Activated CD4-positive, alpha-beta memory T cell treated with anti-CD3 and anti-CD28 coated beads for 36 hours (primary cell): ENCODE data around the gene MYEF2. TPM values are rescaled to one million over a fixed set of nuclear protein-coding genes. Genes with fewer than 3 reads are reported as not detected.

Experiments used
- CTCF ChIA-PET: fragments of 350-600 bp; sonication (Branson Sonifier 250); formaldehyde crosslinking; loops from one replicate; lab custom pipeline; 2021; ENCODE audit warnings: antibody characterized with exemption, inconsistent platforms; lab: Charles Lee
- POLR2A ChIA-PET: fragments of 350-600 bp; sonication (Branson Sonifier 250); formaldehyde crosslinking; loops from one replicate; lab custom pipeline; 2021; ENCODE audit warnings: antibody characterized with exemption; lab: Charles Lee
- DNase-seq: peaks from one replicate; pipeline ENCODE4 v3.0.0-alpha.2; 2020
- H3K27ac Mint-ChIP-seq: one replicate; pipeline ENCODE4 v1.8.0; 2021; ENCODE audit warnings: mixed read lengths
- H3K27me3 Mint-ChIP-seq: one replicate; pipeline ENCODE4 v1.8.0; 2021; ENCODE audit warnings: mixed read lengths
- H3K36me3 Mint-ChIP-seq: one replicate; pipeline ENCODE4 v1.8.0; 2021; ENCODE audit warnings: mixed read lengths
- H3K4me1 Mint-ChIP-seq: one replicate; pipeline ENCODE4 v1.8.0; 2021; ENCODE audit warnings: low read depth, mixed read lengths
- H3K4me3 Mint-ChIP-seq: one replicate; pipeline ENCODE4 v1.8.0; 2021; ENCODE audit warnings: mild to moderate bottlenecking, mixed read lengths
- H3K9me3 Mint-ChIP-seq: one replicate; pipeline ENCODE4 v1.8.0; 2021; ENCODE audit warnings: mixed read lengths
- intact Hi-C: fragments of 100-400 bp; cut with micrococcal nuclease; formaldehyde crosslinking; loops from one replicate; pipeline ENCODE4 v1.15.1; 2023
- total RNA-seq, 2 experiments: library from RNA; stranded (reverse); gene quantifications; one replicate each; pipeline ENCODE4 v1.2.3, GENCODE V29; 2021

MYEF2 gene
- total RNA-seq, 2 experiments from 2014 or later = 21.9 to 24.7 TPM

DNA sequence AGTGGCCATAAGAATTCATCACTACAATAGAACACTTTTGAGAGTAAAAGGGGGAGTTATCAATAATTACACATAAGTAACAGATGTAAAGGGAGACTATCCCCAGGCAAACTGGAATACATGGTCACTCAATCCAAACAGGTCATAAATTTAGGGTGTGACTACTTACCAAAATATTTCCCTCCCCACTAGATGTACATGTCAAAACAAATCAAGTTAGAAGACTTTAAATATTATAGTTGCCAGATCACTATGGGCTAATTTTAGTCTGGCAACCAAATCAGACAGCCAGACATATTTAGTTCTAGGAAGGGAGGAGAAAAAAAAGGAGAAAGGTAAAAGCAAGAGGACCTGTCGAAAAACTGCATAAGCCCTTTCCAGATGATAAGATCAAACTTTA, 34.2 kb downstream of the MYEF2 start:
- H3K27ac Mint-ChIP-seq = no peak overlapping the region
- ChIA-PET POLR2A (no interaction called here), CTCF (no interaction called here)
- no peak for DNase-seq
- peaks cover 4% of the 10 kb centered on the region for H3K4me1 Mint-ChIP-seq
- peaks cover 5% of the 10 kb centered on the region for H3K36me3 Mint-ChIP-seq
- H3K27me3 Mint-ChIP-seq = no peaks in the 10 kb centered on the region
- intact Hi-C loops = no loop called here
- H3K9me3 Mint-ChIP-seq = no peaks in the 10 kb centered on the region
- no peak overlapping the region for H3K4me3 Mint-ChIP-seq

DNA sequence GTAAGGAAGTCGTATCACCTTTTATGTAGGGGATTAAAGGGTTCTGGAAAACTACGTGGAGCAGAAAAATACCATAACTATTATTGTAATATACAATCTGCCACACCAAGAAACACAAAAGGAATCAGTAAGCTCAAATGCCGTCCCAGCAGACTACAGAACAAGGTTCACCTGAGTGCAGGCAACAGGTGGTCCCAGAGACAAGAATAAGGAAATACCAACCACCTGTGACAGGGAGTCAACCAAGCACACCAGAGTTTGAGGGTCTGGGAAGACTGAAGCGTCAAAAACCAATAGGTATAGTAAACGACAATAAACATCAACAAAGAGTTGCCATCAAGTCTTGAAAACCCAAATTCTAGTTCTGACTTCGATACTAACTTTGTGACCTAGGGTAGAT, 45.2 kb downstream of the MYEF2 start:
- POLR2A ChIA-PET = interaction anchor here (1.2 kb wide), 1 partner anchor 45 kb away, joined by 3 read pairs; no protein-coding TSS in a partner anchor
- Mint-ChIP-seq H3K36me3 (no peaks in the 10 kb centered on the region), H3K4me1 (no peaks in the 10 kb centered on the region), H3K27ac (no peak overlapping the region), H3K27me3 (no peaks in the 10 kb centered on the region), H3K4me3 (no peak overlapping the region), H3K9me3 (no peaks in the 10 kb centered on the region)
- intact Hi-C loops = no loop called here
- CTCF ChIA-PET = no interaction called here
- DNase-seq = no peak

DNA sequence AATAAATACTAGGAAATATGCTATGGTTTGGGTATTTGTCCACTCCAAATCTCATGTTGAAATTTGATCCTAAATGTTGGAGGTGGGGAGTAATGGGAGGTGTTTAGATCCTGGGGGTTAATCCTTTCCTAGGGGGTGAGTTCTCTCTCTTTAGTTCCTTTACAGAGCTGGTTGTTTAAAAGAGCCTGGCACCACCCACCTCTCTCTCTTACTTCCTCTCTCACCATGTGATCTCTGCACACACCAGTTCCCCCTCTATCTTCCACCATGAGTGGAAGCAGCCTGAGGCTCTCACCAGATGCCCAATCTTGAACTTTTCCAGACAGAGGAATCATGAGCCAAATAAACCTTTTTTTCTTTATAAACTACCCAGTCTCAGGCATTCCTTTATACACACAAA, 46.8 kb downstream of the MYEF2 start:
- DNase-seq = no peak
- ChIA-PET CTCF (no interaction called here), POLR2A (no interaction called here)
- H3K9me3 Mint-ChIP-seq = no peaks in the 10 kb centered on the region
- H3K27ac Mint-ChIP-seq = no peak overlapping the region
- H3K4me3 Mint-ChIP-seq = no peak overlapping the region
- intact Hi-C loops = no loop called here
- H3K36me3 Mint-ChIP-seq = no peaks in the 10 kb centered on the region
- no peaks in the 10 kb centered on the region for H3K4me1 Mint-ChIP-seq
- peaks cover 2% of the 10 kb centered on the region for H3K27me3 Mint-ChIP-seq

DNA sequence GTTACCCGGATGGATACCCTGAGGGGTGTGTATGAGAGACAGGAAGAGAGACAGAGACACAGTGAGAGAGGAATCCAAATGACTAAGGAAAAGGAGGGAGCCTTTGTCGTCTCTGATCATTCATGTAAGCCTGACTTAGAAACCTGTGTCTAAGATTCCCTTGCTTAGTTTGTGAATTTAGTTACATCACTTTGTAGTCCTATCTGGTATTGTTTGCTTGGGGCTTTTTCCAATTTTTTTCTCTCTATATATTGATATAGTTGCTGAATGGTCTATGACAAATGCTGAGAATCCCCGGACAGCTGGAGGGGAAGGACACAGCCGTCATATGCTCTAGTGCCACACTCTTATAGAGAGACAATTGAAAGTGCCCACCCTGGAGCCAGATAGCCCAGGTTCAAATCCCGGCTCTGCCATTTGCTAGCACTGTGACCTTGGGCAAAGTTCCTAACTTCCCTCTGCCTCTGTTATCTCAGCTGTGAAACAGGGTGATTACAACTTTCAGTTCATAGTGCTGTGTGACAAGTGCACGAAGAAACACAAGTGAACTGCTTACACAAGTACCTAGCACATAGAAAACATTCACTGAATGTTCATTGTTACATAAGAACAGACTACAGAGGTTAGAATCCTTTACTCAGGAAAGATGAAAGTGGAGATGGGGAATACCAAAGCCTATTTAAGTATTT, 51.3 kb downstream of the MYEF2 start:
- Mint-ChIP-seq H3K36me3 (no peaks in the 10 kb centered on the region), H3K4me3 (no peak overlapping the region), H3K27ac (no peak overlapping the region), H3K4me1 (no peaks in the 10 kb centered on the region), H3K27me3 (peaks cover 2% of the 10 kb centered on the region), H3K9me3 (no peaks in the 10 kb centered on the region)
- POLR2A ChIA-PET = no interaction called here
- intact Hi-C loops = no loop called here
- DNase-seq = no peak
- CTCF ChIA-PET = no interaction called here

DNA sequence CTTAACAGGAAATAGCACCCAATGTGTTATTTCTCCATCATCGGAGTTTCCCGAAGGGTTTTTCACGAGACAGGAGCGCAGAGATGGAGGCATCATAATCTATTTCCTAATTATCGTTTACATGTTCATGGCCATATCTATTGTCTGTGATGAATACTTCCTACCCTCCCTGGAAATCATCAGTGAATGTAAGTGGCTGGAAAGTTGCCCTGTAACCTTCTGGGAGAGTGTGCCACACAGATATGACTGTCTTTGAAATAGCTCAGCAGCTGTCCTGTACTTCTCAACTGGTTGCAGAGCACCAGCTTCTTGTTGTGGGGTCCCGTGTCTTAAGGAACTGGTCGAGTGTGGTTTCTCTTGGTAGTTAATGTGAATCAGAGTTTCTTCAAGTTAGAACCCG, 56.2 kb downstream of the MYEF2 start:
- Mint-ChIP-seq H3K27ac (no peak overlapping the region), H3K4me3 (no peak overlapping the region), H3K27me3 (peaks cover 5% of the 10 kb centered on the region), H3K4me1 (no peaks in the 10 kb centered on the region), H3K36me3 (no peaks in the 10 kb centered on the region), H3K9me3 (no peaks in the 10 kb centered on the region)
- DNase-seq = no peak
- ChIA-PET POLR2A (no interaction called here), CTCF (no interaction called here)
- intact Hi-C loops = no loop called here

DNA sequence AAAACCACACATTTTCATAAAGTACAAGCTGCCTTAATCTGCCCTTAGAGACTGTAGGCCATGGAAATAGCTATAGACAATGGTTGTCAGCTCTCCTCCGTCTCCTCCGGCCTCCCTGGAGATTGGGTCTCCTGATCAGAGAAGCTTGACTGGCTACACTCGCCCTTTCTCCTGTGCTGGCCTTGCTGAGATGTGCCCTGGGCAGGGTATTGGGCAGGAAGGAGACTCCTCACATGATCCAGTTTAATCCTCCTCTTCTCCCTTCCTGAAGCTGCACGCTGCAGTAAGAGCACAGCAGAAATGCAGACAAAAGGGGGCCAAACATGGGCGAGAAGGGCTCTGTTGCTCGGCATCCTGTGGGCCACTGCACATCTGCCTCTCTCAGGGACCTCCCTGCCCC, 57.4 kb downstream of the MYEF2 start, which contains the start of gene SLC24A5:
SLC24A5 (plus strand) TSS at position 246 of the 400 bp plus-strand sequence; CDS start at position 301, 55 bp downstream.
- H3K27me3 Mint-ChIP-seq = peaks cover 5% of the 10 kb centered on the region
- no peak within 1 kb of the TSS for H3K4me3 Mint-ChIP-seq
- no peak within 1 kb of the TSS for H3K27ac Mint-ChIP-seq
- CTCF ChIA-PET = no interaction called here
- POLR2A ChIA-PET = no interaction called here
- H3K4me1 Mint-ChIP-seq = no peaks in the 10 kb centered on the region
- H3K9me3 Mint-ChIP-seq = no peaks in the 10 kb centered on the region
- no peaks in the 10 kb centered on the region for H3K36me3 Mint-ChIP-seq
- intact Hi-C loops = no loop called here
- DNase-seq = no peak

DNA sequence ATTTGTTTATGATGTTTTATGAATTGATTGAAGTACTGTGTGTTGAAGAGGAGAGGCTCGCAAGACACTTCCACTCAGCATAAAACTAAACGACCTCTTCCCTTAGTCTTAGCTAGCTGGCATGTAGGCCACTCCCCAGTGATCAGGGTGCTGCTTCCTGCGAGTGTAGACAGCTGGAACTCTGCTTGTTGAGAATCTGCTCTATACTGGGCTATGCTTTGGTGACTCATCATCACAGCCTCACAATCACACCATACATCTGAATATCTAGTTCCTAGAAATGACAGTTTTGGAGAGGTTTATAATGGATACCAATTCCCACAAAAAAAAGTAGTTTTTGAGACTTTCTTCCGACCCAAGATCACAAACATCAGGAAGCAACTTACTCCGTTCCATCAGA, 58.8 kb downstream of the MYEF2 start:
- no peaks in the 10 kb centered on the region for H3K4me1 Mint-ChIP-seq
- CTCF ChIA-PET = no interaction called here
- intact Hi-C loops = no loop called here

DNA sequence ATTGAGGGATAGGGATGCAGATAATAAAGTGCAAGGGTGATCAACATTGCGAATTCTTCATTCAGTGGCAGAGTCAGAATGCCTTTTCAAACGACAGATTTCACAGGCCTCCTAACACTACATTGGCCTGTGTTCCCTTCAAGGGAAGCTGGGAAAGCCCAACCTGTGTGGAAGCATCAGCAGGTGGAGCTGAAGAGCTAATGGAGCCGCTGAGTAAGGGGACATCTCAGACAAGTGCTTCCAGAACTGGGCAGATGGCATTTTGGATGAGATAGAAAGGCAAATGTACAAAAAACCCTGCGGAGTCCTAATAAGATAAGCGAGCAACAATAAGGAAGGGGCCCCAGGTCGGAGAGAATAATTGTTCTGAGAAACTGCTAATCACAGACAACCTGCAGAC, 65.9 kb downstream of the MYEF2 start:
- Mint-ChIP-seq H3K27me3 (peaks cover 10% of the 10 kb centered on the region), H3K4me1 (no peaks in the 10 kb centered on the region), H3K4me3 (no peak overlapping the region), H3K36me3 (no peaks in the 10 kb centered on the region), H3K27ac (no peak overlapping the region), H3K9me3 (no peaks in the 10 kb centered on the region)
- CTCF ChIA-PET = interaction anchor here (0.7 to 2.7 kb wide), 2 partner anchors 140 to 174 kb away, joined by 3 to 12 read pairs; no protein-coding TSS in a partner anchor
- DNase-seq = peak; percentile 11
- POLR2A ChIA-PET = no interaction called here
- intact Hi-C loops = no loop called here

More for the DNA sequence above, 58.8 kb downstream of the MYEF2 start:
- peaks cover 5% of the 10 kb centered on the region for H3K27me3 Mint-ChIP-seq
- no peak overlapping the region for H3K27ac Mint-ChIP-seq
- no peaks in the 10 kb centered on the region for H3K36me3 Mint-ChIP-seq
- POLR2A ChIA-PET = no interaction called here
- no peak overlapping the region for H3K4me3 Mint-ChIP-seq
- no peak for DNase-seq
- no peaks in the 10 kb centered on the region for H3K9me3 Mint-ChIP-seq

DNA sequence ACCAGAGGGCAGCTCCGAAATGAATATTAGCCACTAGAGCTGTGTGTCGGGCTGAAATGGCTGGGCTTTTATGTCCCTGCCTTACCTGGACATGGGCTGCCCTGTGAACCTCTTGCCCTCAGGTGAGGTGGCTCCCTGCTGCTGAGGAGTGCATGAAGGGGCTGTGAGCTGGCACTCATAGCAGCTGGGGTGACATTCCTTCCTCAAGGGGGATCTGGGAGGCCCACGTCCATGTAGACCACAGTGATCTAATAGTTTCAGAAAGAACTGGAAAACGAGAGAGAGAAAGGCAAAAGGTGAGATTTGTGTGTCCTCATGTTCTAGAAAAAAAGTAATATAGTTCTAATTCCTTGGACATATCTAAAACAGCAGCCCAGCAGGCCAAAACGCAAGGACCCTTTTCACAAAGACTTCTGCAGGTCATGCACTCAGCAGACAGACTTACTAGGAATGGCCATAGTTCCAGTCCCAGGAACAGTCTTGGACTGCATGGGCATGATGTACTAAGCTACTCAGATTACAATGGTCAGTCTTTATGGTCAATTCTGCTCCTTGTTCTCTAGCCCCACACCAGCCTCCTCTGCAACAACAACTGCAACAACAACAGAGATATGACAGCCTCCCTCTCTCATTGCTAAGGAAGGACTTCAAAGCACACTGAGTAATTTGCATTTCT, 68.1 kb downstream of the MYEF2 start:
- Mint-ChIP-seq H3K27ac (no peak overlapping the region), H3K27me3 (peaks cover 15% of the 10 kb centered on the region), H3K4me3 (no peak overlapping the region), H3K36me3 (no peaks in the 10 kb centered on the region), H3K9me3 (no peaks in the 10 kb centered on the region), H3K4me1 (no peaks in the 10 kb centered on the region)
- DNase-seq = no peak
- POLR2A ChIA-PET = no interaction called here
- CTCF ChIA-PET = no interaction called here
- intact Hi-C loops = no loop called here

DNA sequence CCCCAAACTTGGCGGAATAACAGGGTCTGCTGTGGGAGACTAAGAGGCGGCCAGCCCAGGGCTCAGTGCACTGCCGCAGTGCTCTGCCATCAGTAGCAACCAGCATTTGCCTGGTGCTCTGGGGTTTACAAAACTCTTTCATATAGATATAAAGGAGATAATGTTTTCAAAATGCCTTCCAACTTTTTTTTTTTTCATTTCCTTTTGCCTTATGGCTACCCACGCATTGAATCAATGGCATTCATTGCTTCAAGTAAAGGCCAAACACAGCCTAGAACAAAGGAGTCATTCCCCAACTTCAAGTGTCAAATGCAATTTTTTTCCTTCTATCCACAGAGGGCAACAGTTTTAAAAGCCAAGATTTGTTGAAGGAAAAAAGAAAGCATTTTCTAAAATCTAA, 68.9 kb downstream of the MYEF2 start:
- H3K4me3 Mint-ChIP-seq = no peak overlapping the region
- no peak overlapping the region for H3K27ac Mint-ChIP-seq
- DNase-seq = no peak
- H3K9me3 Mint-ChIP-seq = no peaks in the 10 kb centered on the region
- CTCF ChIA-PET = no interaction called here
- POLR2A ChIA-PET = no interaction called here
- H3K4me1 Mint-ChIP-seq = no peaks in the 10 kb centered on the region
- intact Hi-C loops = no loop called here
- H3K36me3 Mint-ChIP-seq = no peaks in the 10 kb centered on the region
- peaks cover 15% of the 10 kb centered on the region for H3K27me3 Mint-ChIP-seq

DNA sequence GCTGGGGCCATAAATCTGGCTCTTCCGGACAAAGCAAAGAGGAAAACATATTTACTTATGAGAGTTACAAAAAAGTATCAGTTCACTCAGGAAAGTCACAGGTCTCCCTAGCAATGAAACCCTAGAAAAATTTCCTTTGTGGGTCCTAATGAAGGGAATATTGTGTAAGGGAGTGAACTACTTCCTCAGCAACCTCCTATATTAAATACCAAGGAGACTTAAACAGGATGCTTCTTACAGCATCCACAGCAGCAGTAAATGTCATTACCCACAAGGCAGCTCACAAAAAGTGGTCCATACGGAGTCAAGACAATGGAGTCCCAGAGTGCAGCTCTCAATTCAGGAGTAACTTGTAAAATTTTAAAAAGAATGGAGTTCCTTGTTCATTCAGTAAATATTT, 72.2 kb downstream of the MYEF2 start:
- intact Hi-C loops = no loop called here
- Mint-ChIP-seq H3K4me3 (no peak overlapping the region), H3K27ac (no peak overlapping the region), H3K27me3 (peaks cover 16% of the 10 kb centered on the region), H3K4me1 (no peaks in the 10 kb centered on the region), H3K36me3 (no peaks in the 10 kb centered on the region), H3K9me3 (no peaks in the 10 kb centered on the region)
- DNase-seq = no peak
- POLR2A ChIA-PET = no interaction called here
- CTCF ChIA-PET = no interaction called here

DNA sequence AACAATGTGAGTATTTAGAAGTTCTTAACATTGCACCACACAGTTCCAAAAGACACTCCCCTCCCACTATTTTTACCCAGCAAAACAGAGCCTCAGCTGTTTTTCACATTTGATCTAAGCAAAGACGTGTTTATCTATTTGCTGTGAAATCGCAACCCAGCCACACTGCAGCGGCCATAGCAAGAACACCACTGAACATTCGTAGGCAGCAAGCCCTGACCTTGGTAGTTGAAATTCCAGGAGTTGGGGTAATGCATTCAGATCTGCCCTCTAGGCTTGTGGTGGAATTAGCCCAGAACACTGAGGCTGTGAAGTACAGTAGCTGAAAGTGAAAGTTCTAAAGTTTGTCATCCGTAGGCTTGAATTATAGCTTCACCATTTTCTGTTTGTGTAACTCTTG, 74.4 kb downstream of the MYEF2 start:
- Mint-ChIP-seq H3K9me3 (no peaks in the 10 kb centered on the region), H3K4me1 (no peaks in the 10 kb centered on the region), H3K4me3 (no peak overlapping the region), H3K27ac (no peak overlapping the region), H3K36me3 (no peaks in the 10 kb centered on the region), H3K27me3 (peaks cover 17% of the 10 kb centered on the region)
- ChIA-PET POLR2A (no interaction called here), CTCF (no interaction called here)
- no peak for DNase-seq
- intact Hi-C loops = no loop called here

DNA sequence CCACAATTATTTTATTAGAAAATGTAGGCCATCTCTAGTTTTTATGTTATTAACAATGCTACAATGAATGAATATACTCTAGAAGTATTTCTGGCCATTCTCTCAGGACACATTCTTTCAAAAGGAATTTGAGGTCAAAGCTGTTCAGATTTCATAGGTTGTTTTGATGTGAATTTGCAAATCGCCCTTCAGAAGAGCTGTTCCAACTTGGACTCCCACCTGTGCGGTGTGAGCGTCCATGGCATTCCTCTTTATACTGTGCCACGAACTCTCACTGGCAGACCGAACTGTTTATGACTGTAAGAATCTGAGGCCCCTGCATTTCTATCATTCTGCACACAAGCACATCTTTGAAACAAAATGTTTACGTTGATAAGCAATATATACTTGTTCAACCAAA, 75.9 kb downstream of the MYEF2 start:
- no peak for DNase-seq
- H3K36me3 Mint-ChIP-seq = no peaks in the 10 kb centered on the region
- H3K27me3 Mint-ChIP-seq = peaks cover 18% of the 10 kb centered on the region
- H3K9me3 Mint-ChIP-seq = no peaks in the 10 kb centered on the region
- H3K27ac Mint-ChIP-seq = no peak overlapping the region
- POLR2A ChIA-PET = no interaction called here
- CTCF ChIA-PET = no interaction called here
- H3K4me1 Mint-ChIP-seq = no peaks in the 10 kb centered on the region
- no peak overlapping the region for H3K4me3 Mint-ChIP-seq
- intact Hi-C loops = no loop called here
